ENCODE results near the gene FBXL4.

FBXL4 gene

DNA sequence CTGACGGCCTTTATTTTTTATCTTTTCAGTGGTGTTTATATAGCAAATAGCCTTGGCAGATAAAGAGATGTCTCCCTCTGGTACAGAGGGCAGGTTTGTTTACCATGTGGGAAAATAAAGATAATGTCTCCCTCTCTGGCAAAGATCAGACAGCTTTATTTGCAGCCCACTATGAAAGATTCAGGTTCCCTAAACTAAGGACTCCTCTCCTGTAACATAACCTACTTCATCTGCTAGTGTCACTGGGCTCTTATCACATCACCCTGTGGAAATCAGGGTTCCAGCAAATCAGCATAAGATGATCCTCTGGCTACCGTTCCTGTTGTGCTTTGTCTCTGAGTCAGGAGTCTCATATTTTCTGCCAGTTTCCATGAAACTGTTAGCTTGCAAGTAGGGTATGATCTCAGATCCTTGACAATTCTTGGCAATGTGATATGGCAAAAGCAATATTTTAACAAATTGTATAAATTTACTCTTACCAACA is 3.1 kb downstream of the FBXL4 start:
- DNase-seq (ENCODE audit: insufficient read length) (no peak), FAIRE-seq (no peak)
- TF ChIP-seq TAF1 (IDR thresholded peaks at IDR 0.05; ENCODE audit: borderline replicate concordance, low read depth, low read length) (no peak), POLR2AphosphoS5 (IDR thresholded peaks at IDR 0.05; ENCODE audit: low read depth, low read length) (no peak), POLR2A (IDR thresholded peaks at IDR 0.05; ENCODE audit: low read depth, low read length) (no peak)

GRCh38 chr6:98944168-98944567 is 3.6 kb downstream of the FBXL4 start:
- no peak for DNase-seq (ENCODE audit: insufficient read length)
- no peak for TF ChIP-seq POLR2AphosphoS5 (IDR thresholded peaks at IDR 0.05; ENCODE audit: low read depth, low read length)
- TF ChIP-seq POLR2A (IDR thresholded peaks at IDR 0.05; ENCODE audit: low read depth, low read length), result no peak
- no peak for TF ChIP-seq TAF1 (IDR thresholded peaks at IDR 0.05; ENCODE audit: borderline replicate concordance, low read depth, low read length)
- no peak for FAIRE-seq

GRCh38 chr6:98942263-98942803 is 5.4 kb downstream of the FBXL4 start:
- TF ChIP-seq POLR2A (IDR thresholded peaks at IDR 0.05; ENCODE audit: low read depth, low read length) (no peak), TAF1 (IDR thresholded peaks at IDR 0.05; ENCODE audit: borderline replicate concordance, low read depth, low read length) (no peak), POLR2AphosphoS5 (IDR thresholded peaks at IDR 0.05; ENCODE audit: low read depth, low read length) (no peak)
- no peak for FAIRE-seq
- DNase-seq (ENCODE audit: insufficient read length), result no peak

DNA sequence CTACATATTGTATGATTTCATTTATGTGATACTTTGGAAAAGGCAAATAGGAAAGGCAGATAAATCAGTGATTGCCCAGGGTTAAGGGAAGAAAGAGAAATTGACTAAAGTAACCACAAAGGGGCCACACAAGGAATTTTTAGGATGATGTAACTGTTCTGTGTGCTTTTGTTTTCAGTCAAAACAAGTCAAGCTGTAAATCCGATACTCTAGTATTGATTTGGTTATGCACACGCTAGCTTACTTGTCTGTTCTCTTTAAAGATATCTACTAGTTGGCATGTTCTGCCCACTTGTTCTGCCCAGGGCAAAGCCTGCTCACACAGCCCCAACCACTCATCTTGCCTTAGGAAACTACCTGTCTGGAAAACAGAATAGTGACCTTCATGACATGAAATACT is 6.4 kb downstream of the FBXL4 start:
- FAIRE-seq, result peak; percentile 48
- TF ChIP-seq POLR2AphosphoS5 (IDR thresholded peaks at IDR 0.05; ENCODE audit: low read depth, low read length) (no peak), POLR2A (IDR thresholded peaks at IDR 0.05; ENCODE audit: low read depth, low read length) (no peak), TAF1 (IDR thresholded peaks at IDR 0.05; ENCODE audit: borderline replicate concordance, low read depth, low read length) (no peak)
- no peak for DNase-seq (ENCODE audit: insufficient read length)

DNA sequence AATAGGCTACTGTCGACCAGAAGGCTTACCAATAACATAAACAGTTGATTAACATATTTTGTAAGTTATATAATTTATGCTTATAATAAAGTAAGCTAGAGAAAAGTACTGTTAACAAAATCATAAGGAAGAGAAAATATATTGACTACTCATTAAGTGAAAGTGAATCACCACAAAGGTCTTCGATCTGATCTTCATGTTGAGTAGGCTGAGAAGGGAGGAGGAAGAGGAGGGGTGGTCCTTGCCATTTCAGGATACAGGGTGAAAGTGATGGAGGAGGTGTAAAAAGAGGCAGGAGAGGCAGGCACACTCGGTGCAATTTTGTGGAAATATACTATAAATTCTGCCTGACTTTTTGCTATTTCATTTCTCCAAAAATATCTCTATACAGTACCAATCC is 10.4 kb downstream of the FBXL4 start:
- DNase-seq (ENCODE audit: insufficient read length), result no peak
- no peak for TF ChIP-seq TAF1 (IDR thresholded peaks at IDR 0.05; ENCODE audit: borderline replicate concordance, low read depth, low read length)
- TF ChIP-seq POLR2AphosphoS5 (IDR thresholded peaks at IDR 0.05; ENCODE audit: low read depth, low read length), result no peak
- TF ChIP-seq POLR2A (IDR thresholded peaks at IDR 0.05; ENCODE audit: low read depth, low read length), result no peak

GRCh38 chr6:98932381-98932780 is 15.4 kb downstream of the FBXL4 start:
- no peak for FAIRE-seq

More for the DNA sequence above, 10.4 kb downstream of the FBXL4 start:
- FAIRE-seq, result no peak

GRCh38 chr6:98931696-98932095 is 16.1 kb downstream of the FBXL4 start:
- DNase-seq (ENCODE audit: insufficient read length) (no peak), FAIRE-seq (no peak)
- TF ChIP-seq TAF1 (IDR thresholded peaks at IDR 0.05; ENCODE audit: borderline replicate concordance, low read depth, low read length), result no peak
- TF ChIP-seq POLR2AphosphoS5 (IDR thresholded peaks at IDR 0.05; ENCODE audit: low read depth, low read length), result no peak
- TF ChIP-seq POLR2A (IDR thresholded peaks at IDR 0.05; ENCODE audit: low read depth, low read length), result no peak

More at GRCh38 chr6:98932381-98932780, 15.4 kb downstream of the FBXL4 start:
- TF ChIP-seq TAF1 (IDR thresholded peaks at IDR 0.05; ENCODE audit: borderline replicate concordance, low read depth, low read length) (no peak), POLR2A (IDR thresholded peaks at IDR 0.05; ENCODE audit: low read depth, low read length) (no peak), POLR2AphosphoS5 (IDR thresholded peaks at IDR 0.05; ENCODE audit: low read depth, low read length) (no peak)
- DNase-seq (ENCODE audit: insufficient read length), result no peak

DNA sequence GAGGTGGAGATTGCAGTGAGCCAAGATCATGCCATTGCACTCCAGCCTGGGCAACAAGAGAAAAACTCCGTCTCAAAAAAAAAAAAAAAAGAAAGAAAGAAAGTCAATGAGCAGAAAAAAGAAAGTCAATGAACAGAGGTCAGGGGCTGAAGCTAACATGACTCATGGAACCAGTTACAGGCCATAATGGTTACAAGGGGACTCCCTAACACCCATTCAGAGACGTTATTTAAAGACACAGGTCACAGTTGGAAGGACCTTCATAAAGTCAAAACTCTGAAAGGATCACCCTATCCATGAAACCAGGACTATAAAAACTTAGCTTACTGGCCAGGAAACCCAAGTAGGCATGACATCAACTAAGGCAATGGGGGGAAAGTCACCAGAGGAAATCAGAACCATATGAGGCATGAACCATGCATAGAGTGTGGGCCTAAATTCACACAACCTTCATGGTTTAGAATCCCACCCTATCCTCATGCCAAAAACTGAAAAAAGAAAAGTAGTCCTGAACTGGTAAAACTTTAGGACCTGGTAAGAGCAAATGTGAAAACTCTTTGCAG is 18.2 kb downstream of the FBXL4 start:
- no peak for TF ChIP-seq TAF1 (IDR thresholded peaks at IDR 0.05; ENCODE audit: borderline replicate concordance, low read depth, low read length)
- TF ChIP-seq POLR2AphosphoS5 (IDR thresholded peaks at IDR 0.05; ENCODE audit: low read depth, low read length), result no peak
- no peak for TF ChIP-seq POLR2A (IDR thresholded peaks at IDR 0.05; ENCODE audit: low read depth, low read length)
- DNase-seq (ENCODE audit: insufficient read length), result no peak
- no peak for FAIRE-seq

GRCh38 chr6:98928688-98929087 is 19.1 kb downstream of the FBXL4 start:
- TF ChIP-seq POLR2AphosphoS5 (IDR thresholded peaks at IDR 0.05; ENCODE audit: low read depth, low read length) (no peak), POLR2A (IDR thresholded peaks at IDR 0.05; ENCODE audit: low read depth, low read length) (no peak), TAF1 (IDR thresholded peaks at IDR 0.05; ENCODE audit: borderline replicate concordance, low read depth, low read length) (no peak)
- FAIRE-seq (no peak), DNase-seq (ENCODE audit: insufficient read length) (no peak)

DNA sequence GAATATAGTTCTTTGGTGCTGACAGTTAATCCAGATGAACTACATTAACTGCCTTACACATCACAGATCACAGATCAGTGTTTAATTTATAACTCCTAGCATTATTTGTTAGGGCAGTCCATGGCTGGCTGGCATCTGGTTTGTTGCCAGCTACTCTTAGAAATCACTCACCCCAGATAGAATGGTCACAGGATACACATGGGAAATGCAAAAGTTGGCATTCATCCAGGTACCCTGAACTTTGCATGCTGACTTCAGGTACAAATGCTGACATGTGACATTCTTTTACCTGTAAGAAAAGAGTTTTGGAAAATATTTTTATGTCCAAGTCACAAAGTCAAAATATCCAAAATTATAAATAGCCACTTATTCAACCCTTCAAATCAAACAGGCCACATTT is 20.2 kb downstream of the FBXL4 start:
- no peak for FAIRE-seq

DNA sequence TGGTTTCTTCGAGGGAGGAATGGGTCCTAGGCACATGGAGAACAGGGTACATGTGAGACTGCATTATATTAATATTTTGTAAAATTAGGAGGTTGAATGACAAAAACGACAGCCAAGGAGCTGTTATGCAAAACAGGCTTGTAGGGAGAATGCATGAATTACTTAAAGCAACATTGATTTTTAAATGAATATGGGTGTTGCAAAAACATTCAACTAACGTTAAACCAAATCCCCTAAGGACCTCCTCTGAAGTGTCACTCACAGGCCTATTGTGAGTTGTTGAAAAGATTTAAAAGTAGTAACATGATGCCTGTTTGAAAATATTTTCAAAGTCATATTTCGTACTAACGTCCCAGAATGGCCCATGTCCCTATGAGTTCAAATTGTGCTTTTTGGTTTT is 21.9 kb downstream of the FBXL4 start:
- FAIRE-seq (no peak), DNase-seq (ENCODE audit: insufficient read length) (no peak)
- TF ChIP-seq POLR2A (IDR thresholded peaks at IDR 0.05; ENCODE audit: low read depth, low read length), result no peak
- TF ChIP-seq TAF1 (IDR thresholded peaks at IDR 0.05; ENCODE audit: borderline replicate concordance, low read depth, low read length), result no peak
- TF ChIP-seq POLR2AphosphoS5 (IDR thresholded peaks at IDR 0.05; ENCODE audit: low read depth, low read length), result no peak

More for the DNA sequence above, 20.2 kb downstream of the FBXL4 start:
- no peak for DNase-seq (ENCODE audit: insufficient read length)
- TF ChIP-seq POLR2A (IDR thresholded peaks at IDR 0.05; ENCODE audit: low read depth, low read length) (no peak), TAF1 (IDR thresholded peaks at IDR 0.05; ENCODE audit: borderline replicate concordance, low read depth, low read length) (no peak), POLR2AphosphoS5 (IDR thresholded peaks at IDR 0.05; ENCODE audit: low read depth, low read length) (no peak)

DNA sequence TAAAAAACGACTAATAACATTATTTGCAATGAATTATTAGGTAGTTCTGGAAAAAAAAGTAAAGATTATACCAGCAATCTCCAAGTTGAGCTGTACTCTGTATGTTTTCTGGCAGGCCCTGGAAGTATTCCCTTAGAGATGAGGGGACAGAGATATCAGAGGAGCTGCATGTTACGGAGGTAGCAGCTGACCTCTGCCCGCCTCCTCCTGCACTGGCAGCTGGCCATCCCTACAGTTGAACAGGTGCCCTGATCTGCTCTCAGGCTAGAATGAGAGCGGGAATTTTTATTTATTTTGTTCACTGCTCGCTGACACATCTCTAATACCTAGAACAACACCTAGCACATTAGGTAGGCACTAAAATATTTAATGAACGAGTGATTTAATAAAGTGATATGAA is 23.1 kb downstream of the FBXL4 start:
- no peak for FAIRE-seq
- no peak for TF ChIP-seq POLR2A (IDR thresholded peaks at IDR 0.05; ENCODE audit: low read depth, low read length)
- no peak for TF ChIP-seq POLR2AphosphoS5 (IDR thresholded peaks at IDR 0.05; ENCODE audit: low read depth, low read length)
- TF ChIP-seq TAF1 (IDR thresholded peaks at IDR 0.05; ENCODE audit: borderline replicate concordance, low read depth, low read length), result no peak
- no peak for DNase-seq (ENCODE audit: insufficient read length)

All from GM12892 (cell line).